Measurements from ENCODE around the gene TXLNG.

Gene TXLNG

DNA sequence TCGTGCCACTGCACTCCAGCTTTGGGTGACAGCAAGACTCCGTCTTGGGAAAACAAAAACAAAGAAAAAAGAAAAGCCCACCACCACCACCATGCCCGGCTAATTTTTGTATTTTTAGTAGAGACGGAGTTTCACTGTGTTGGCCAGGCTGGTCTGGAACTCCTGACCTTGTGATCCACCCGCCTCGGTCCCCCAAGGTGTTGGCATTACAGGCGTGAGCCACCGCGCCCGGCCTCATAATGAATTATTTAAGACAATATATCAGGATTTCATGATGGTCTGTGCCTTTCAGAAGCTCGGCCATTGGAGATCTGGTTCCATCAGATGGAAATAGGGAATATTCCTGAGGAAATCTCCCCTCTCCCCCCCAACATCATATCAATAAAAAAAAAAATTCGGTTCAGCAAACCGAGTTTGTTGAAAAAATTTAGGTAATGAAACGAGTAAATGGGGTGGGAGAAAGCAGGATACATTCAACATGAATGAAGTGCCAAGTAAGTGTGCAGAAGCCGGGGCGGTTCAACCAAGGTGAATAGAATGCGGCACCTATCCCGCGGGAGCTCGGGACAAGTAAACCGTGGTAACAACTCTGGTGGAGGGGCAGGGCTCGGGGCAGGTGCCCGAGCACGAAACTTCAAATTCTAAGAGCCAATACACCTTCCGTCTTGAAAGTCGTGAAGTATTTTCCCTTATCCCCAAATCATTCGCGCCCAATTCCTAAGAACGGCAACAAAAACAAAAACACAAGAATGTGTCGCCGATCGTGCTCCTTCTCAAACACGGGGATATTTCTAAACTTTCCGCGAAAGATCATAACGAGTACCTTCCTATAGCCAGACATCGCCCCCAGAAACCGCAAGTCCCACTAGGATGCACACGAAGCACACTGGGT is 773 bp upstream of the TXLNG start:
- no peak for DNase-seq (ENCODE audit: low spot score)

DNA sequence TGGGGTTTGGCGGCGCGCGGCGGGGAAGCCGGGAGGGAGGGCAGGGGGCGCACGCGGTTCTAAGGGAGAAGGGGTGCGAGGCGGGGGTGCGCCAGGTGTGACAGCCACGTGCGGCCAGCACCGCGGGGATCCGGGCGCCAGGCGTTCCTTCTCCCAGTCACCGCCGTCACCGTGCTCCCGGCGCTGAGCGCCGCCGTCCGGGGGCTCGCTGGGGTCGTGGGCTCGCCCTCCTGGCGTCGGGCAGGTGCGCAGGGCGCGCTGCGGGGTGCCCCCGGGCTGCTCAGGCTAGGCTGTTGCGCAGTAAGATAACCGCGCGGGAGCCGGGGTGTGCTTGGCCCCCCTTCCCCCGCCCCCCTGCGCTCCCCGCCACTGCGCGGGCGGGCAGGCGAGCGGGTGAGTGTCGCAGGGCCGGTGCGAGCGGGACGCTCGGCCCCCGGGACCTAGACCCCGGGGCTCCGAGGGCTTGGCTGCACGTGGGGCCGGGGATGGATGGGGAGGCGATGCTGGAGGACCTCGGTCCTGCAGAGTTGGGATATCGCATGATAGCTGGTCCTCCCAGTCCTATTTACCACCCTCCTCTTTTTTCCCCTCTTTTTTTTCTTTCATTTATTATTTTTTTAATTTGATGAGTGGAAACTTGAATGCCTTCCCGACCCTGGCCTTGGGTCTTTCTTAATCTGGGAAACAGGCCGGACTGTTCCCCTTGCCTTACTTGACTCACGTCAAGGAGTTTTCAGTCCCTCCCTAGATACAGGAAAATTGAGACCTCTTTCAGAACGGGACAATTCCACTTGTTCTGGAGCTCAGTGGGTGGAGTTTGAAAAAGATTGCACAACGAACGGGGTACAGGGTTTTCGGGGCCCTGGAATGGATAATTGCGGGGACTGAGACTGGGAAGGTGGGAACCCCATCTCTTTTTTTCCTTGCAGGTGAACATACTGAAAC is 797 bp downstream of the TXLNG start:
- DNase-seq (ENCODE audit: low spot score) = no peak

DNA sequence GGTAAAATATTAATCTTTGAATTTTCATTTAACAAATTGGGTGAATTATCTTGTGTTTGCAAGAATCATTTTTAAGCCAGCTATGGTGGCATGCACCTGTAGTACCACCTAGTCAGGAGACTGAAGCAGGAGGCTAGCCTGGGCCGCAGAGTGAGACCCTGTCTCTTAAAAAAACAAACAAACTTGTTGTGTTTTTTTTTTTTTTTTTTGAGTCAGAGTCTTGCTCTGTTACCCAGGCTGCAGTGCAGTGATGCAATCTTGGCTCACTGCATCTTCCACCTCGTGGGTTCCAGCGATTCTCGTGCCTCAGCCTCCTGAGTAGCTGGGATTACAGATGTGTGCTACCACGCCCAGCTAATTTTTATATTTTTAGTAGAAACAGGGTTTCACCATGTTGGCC is 2.2 kb downstream of the TXLNG start:
- DNase-seq (ENCODE audit: low spot score) = no peak

DNA sequence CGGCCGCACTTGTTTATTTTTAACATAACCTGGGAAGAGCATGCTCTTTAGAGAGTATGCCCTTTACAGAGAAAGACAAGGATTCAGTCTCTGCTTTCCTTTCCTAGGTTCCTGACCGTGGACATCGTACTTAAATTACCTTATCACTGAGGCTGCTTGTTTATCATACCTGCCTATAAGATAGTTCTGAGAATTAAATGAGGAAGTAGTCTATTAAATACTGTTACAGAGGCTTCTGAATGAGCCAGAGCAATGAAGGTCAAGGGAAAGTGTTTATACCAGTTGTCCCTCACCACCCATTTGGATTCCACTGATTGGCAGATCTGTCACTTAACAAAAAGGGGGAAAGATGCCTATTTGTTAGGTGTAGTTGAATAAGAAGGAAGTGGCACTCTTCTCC is 10.0 kb downstream of the TXLNG start:
- DNase-seq (ENCODE audit: low spot score) = no peak

DNA sequence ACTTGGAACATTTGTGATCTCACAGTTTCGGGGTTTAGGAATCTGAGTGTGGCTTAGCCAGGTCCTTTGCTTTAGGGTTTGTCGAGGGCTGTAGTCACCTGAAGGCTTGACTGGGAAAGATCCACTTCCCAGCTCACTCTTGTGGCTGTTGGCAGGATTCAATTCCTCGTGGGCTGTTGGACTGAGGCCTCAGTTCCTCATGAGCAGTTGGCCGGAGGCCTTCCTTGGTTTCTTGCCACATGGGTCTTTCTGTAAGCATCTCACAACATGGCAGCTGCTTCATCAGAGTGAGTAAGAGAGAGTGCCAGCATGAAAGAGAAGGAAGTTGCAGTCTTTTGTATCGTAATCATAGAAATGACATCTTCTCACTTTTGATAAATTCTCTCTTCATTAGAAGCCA is 11.1 kb downstream of the TXLNG start:
- DNase-seq (ENCODE audit: low spot score) = no peak

DNA sequence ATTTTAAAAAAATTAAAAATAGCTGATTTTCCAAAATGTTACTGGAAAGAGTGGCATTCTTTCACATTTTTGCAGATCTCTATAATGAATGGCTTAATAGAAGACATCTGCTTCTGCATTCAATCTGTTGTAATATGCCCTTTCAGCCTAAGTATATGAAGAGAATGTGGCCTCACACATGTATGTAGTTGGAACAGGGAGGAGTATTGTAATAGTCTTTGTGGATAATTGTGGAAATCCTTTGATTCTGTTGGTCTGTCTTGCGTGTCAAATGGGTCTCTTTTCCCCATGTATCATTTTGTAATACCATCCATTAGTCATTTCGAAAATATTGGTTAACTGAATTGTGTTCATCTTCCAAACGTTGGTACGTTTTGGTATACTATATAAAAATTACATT is 11.6 kb downstream of the TXLNG start:
- no peak for DNase-seq (ENCODE audit: low spot score)

DNA sequence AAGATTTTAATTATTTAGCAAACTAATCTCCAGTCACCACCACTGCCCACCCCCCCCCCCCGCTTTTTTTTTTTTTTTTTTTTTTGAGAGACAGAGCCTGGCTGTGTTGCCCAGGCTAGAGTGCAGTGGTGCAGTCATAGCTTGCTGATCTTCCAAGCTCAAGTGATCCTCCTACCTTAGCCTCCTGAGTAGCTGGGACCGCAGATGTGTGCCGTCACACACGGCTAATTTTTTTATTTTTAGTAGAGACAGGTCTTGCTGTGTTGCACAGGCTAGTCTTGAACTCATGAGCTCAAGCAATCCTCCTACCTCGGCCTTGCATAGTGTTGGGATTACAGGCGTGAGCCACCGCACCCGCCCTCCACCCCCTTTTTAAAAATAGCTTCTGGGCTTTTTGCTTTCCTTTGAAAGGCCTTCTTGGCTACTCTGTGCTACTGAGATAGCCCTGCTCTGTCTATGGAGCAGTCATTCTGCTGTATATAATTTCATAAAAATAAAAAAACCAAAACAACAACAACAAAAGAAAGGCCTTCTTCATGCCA is 18.7 kb downstream of the TXLNG start:
- no peak for DNase-seq (ENCODE audit: low spot score)

DNA sequence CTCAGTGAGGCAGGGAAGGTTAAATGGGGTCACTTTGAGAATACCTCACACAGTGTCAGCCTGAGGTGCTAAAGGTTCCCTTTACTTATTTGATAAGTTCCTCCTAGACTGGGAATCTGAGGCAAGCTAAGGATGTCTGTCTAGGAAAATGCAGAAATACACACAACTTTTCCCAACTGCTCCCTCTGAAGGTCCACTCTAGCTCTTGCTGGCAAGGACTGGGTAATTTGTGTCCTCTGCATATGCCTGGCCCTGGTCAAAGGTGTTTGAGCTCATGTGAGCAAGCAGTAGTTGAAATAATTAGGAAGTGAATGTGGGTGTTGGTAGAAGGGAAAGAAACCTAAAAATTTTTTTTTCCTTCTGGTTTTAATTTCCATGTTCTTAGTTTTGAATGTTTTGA is 21.3 kb downstream of the TXLNG start:
- DNase-seq (ENCODE audit: low spot score) = peak; percentile 71

DNA sequence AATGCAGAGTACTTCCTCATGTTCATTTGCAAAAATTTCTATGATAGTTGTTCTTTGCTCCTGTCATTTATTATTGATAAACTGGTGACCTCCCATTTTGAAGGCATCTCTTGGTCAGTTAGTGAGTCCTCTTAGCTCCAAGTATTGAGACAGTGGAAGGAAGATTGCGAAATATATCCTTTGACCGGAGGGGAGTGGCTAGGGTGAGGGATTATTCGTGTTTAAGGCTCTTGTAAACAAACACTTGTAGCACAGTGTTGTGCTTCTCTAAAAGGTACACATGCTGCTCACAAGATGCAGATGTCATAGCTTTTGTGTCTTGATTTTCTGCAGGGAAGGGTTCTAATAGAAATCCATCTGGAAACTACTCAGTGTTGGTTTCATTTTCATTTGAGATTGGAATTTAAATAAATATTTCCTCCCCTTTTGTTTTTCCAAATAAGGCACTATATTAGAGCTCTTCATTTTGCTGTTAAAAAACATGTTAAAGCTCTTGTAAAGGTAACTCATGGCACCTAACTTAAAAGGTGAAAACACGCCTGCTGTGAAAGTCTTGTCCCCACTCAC is 21.8 kb downstream of the TXLNG start:
- no peak for DNase-seq (ENCODE audit: low spot score)

DNA sequence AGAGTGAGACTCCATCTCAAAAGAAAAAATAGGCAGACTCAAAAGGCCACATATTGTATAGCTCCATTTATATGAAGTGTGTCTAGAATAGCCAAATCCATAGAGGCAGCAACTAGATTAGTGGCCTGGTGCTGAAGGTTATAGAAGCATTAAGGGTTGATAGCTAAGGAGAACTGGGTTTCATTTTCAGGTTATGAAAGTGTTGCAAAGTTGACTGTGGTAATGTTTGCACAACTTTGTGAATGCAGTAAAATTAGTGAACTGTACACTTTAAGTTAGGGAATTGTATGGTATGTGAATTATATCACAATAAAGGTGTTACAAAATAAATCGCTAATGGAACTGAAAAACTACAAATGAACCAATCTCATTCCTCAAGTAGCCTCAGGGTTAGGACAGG is 28.3 kb downstream of the TXLNG start:
- no peak for DNase-seq (ENCODE audit: low spot score)

DNA sequence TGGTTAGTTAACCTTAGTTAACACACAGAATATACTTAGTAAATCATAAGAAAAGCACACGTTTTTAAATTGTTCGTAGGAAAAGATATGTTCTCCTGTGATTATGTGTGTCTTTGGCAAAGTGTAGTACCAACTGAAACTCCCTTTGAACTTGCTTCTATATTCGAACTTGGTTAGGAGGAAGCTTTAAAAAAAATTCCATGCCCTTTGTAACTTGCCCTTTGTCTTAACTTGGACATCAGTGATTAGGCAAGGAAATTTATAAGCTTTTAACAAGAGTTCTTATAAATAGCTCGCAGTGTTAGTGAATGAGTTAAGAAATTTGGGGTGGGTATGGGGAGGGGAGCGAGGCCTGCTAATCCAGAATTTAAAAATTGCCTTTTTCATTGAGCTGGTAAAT is 33.4 kb downstream of the TXLNG start:
- no peak for DNase-seq (ENCODE audit: low spot score)

DNA sequence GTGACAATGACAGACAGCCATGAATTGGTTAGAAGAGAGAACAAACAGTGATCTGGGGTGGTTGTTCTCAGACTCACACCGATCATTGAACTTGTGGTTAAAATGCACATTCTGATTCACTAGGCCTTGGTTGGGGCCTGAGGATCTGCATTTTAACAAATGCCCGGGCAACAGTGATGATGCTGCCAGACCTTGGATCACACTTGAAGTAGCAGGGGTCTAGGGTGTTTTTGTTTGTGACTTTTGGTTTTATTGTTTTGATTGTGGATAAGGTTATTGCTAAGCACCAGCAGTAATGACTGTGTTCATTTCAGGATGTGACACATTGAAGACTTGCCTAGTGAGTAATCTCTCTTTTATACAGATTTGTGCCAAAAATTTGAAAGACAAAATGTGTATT is 36.5 kb downstream of the TXLNG start:
- peak; percentile 61 for DNase-seq (ENCODE audit: low spot score)

DNA sequence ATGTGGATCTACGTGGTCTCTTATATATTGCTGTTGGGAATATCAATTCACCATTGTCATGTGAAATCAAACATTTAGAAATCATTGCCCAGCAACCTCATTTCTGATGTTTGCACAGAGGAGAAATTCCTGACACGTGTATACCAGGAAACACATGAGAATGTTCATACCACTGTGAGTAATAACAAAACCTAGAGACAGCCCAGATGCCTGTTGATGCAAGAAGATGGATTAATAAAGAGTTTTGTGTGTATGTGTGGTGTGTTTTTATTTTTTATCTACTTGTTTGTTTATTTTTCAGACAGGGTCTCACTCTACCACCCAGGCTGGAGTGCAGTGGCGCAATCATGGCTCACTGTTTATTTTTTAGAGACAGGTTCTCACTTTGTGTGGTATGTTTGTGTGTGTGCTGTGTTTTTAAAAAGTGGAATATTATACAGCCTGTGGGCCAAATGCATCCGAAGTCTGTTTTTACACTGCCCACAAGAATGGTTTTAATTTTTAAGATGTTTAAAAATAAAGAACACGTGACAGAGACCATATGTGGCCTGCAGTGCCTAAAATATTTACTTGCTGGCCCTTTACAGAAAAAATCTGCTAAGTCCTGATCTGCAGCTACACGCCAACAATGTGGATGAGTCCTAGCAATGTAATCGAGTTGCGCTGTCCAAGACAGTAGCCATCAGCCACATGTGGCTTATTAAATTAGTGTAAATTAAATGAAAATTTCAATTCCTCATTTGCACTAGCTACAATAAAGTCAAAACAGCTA is 39.2 kb downstream of the TXLNG start:
- DNase-seq (ENCODE audit: low spot score) = no peak

DNA sequence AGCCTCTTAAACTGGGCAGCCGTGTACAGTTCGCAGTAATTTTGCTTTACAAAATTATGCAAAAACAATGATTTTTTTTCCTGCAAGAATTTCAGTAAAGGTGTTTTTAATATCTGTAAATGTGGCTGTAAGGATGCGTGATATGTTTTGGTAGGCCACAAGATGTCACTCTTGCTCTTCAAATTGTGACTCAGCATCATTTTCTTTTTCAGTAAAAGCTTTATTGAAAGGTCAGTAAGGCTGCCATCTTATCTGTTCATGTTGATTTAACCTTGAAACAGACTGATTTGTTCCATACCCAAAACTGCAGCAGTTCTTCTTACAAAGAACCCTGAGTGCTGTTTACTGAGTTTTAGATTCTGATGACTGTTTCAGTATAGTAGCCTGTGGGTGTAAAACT is 39.9 kb downstream of the TXLNG start:
- peak; percentile 51 for DNase-seq (ENCODE audit: low spot score)

DNA sequence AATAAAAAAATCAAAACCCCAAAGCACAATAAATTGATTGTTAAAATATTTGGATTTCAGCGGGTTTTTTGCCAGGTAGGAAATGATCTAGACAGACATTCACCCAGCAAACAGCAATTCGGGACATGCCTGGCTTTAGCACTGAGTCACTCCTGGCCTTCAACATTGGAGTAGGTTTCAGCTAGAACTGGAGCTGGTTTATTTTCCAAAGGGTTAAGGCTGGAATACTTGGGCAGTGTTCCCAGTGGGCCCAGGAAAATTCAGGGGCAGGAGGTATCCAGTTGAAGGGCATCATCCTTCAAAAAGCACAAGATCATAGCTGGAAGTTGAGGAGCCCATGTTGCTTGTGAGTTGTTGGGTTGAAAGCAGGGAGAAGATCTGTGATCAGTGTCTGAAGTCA is 41.0 kb downstream of the TXLNG start:
- DNase-seq (ENCODE audit: low spot score) = no peak

DNA sequence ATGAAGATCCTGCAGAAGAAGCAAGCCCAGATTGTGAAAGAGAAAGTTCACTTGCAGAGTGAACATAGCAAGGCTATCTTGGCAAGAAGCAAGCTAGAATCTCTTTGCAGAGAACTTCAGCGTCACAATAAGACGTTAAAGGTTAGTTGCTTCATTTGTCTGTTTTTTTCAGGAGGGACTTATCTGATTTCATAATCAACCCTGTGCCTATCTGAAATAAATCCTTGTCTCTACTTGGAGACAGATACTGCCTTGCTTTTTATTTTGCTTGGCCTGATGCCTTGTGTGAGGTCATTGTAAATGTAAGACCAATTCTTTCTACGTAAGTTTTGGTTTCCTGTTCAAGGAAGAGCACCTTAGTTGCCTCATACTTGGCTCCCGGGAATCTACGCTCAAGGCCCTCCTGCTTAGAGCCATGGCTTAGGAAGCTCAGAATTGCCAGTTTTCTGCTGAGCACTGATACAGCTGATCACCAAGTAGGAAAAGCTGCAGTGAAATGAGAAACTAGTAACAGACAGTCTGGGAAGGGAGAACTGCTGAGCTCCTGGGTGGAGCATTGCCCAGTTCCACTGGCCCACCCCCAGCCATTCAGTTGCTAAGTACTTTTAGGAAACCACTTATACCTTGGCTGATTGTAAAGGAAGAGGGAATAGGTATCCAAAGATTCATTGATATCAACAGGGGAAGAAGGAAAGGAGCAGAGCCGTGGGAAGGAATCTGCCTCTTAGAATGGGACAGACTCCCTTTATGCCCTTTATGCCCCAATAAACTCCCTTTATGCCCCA is 42.0 kb downstream of the TXLNG start:
- DNase-seq (ENCODE audit: low spot score) = no peak

DNA sequence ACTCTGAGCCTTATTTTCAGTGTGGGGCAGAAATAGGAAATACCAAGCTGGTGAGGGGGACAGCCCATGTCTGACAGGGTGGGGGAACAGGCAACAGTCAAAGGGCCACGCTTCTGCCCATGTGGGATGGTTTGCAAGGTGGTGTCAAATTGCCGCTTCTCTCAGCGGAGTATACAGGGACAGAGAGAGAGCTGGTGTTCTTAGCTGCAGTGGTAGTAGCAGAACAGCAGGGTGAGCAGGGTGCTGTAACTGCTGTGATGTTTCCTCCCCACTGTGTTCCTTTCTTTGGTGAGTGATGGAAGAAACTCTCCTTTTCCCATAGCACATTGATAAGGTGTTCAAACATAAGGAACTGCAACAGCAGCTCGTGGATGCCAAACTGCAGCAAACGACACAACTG is 46.0 kb downstream of the TXLNG start:
- no peak for DNase-seq (ENCODE audit: low spot score)

DNA sequence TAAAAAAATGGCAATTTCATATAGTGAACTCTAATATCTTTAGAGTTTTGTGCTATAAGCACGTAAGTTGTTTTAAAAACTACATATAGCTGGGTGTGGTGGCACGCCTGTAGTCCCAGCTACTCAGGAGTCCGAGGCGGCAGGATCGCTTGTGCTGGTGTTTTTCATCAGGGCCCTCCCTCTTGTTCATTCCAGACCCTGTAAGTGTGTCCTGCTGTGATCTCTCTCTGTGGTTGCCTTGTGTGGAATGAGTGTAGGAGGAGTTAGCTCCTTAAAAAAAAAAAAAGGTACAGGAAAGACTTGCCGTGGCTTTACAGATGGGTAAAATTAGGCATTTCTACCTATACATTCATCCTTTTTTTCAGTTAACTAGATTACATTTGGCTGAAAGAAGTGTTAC is 48.5 kb downstream of the TXLNG start:
- DNase-seq (ENCODE audit: low spot score) = no peak

DNA sequence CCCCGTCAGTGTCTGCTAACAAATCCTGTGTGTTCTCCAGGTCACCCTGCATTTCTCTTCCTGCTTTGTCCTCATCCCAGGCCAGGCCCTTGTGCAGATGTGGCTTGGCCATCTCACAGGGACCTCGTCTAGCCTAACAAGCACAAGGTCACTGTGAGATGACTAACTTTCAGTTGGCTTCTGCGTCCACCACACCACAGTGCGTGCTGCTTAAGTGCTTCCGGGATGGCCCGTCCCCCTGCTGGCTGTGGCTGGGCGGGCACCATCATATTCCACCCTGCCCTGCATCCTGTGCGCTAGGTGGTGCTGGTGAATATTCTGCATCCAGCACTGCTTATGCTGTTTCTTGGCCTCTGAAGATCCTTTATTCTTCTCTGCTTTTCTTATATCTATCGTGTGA is 50.1 kb downstream of the TXLNG start:
- no peak for DNase-seq (ENCODE audit: low spot score)

DNA sequence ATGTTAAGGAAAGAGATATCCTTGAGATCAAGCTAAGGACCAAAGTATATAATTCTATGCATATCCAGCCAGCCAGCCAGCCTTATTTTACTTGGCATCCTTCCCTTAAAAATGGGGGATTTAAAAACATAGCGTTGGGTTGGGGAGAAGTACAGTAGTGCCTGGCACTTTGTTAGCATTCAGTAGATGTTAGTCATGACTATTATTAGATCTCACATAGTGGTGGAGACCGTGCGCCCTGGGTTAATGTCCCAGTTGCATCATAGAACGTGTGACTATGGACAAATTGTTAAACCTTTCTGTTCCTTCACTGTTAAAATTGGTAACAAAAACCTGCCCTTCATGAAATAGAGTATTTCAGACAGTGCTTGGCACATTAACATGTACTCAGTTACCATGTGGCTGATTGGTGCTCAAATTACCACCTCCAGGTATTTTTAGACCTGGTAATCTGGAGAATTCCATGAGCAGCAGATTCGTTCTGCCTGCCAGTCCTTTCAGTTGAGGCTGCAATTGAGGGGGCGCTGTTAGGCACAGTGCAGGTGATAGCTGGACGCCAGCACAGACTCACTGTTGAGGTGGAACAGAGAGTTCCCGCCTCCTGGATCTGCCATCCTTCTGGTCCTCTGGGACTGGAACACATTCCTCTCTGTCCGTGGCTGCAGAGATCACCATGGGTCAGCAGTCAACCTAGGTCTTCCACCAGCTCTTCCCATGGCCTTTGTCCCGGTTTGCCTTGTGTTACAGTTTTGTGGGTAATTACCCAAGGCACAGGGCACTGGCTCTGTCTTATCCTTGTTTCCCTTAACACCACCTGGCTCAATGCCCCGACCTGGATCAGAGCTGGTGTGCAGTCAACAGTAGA is 52.2 kb downstream of the TXLNG start:
- DNase-seq (ENCODE audit: low spot score) = no peak

Measured in COLO829 (cell line).